ENCODE data around the gene GATAD2A.

- TF ChIP-seq POLR2A (IDR thresholded peaks at IDR 0.05), result no peak
- no peak for TF ChIP-seq CTCF (IDR thresholded peaks at IDR 0.05)
- no peak for TF ChIP-seq POLR2AphosphoS5 (IDR thresholded peaks at IDR 0.05)
- no peak for TF ChIP-seq EP300 (IDR thresholded peaks at IDR 0.05)
Measured at GRCh38 chr19:19461306-19461670, 55.8 kb downstream of the GATAD2A start.

All from stomach (tissue), 4 donors.